CD4-positive, alpha-beta T cell treated with Interleukin-6 at 100 ng/mL for 8 hours (primary cell): ENCODE results near the gene RHEX.
"Not testable (repeated sequence)": the region's sequence is repeated elsewhere in the genome, so short reads cannot be mapped to it uniquely, and the experiment has no call there.

Source experiments
- DNase-seq: peaks from one replicate; pipeline ENCODE4 v3.0.0-alpha.2; 2020; ENCODE audit warnings: mixed read lengths, low spot score

Gene RHEX

DNA sequence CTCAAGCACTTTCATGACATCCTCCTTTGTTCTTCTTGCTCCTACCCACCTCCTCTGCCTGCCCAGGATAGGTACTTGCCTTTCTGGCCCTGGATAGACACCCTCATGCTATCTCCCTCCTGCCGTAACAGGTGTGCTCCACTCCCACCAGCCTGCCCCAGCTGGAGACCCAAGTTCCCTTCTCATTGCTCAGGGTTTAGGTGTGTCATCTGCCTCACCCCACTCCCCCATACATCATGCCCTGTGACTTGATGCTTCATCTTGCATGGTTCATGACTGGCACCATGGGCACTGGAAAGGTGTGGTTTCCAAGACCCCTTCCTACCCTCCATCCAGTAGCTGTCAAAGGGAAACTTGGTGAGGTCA lies 5.9 kb downstream of the RHEX start:
- no peak for DNase-seq

GRCh38 chr1:206059355-206059915 lies 6.5 kb downstream of the RHEX start:
- no peak for DNase-seq

DNA sequence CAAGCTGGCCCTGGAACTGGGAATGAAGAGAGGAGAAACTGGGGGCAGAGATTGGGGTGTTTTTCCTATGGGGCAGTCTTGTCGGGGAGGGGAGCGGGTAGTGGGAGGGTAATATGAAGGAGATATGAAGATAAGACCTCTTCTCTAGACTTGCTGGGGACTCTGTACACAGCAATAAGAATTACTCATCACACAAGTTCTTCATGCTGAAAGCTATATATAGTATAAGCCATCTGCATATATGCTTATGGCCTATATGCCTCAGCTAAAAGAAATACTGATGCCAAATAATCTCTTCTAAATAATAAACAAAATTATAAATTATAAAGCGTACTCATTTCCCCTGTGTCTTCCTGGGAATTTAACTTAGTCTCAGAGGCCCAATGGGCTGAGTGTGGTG lies 7.9 kb downstream of the RHEX start:
- no peak for DNase-seq

DNA sequence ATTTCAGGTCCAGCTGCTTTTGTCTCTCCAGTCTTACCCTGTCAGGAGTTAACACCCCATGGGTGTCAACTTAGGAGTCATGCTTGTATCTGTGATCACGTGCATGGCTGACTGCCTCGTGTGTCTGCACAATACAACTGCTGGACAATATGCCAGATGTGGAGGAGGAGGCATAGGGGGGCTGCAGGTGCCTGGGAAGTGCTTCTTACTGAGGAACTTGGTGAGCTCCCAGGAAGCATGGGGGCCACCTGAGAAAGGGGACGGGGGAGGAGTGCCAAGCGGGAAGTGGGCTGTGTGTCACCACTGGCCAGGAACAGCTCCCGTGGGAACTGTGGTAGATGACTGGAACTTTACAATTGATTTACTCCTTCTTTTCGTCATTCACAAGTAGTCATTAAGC lies 9.5 kb downstream of the RHEX start:
- no peak for DNase-seq

DNA sequence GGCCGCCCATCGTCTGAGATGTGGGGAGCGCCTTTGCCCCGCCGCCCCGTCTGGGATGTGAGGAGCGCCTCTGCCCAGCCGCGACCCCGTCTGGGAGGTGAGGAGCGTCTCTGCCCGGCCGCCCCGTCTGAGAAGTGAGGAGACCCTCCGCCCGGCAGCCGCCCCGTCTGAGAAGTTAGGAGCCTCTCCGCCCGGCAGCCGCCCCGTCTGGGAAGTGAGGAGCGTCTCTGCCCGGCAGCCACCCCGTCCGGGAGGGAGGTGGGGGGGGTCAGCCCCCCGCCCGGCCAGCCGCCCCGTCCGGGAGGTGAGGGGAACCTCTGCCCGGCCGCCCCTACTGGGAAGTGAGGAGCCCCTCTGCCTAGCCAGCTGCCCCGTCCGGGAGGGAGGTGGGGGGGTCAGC lies 11.0 kb downstream of the RHEX start:
- DNase-seq, result not testable (repeated sequence)

DNA sequence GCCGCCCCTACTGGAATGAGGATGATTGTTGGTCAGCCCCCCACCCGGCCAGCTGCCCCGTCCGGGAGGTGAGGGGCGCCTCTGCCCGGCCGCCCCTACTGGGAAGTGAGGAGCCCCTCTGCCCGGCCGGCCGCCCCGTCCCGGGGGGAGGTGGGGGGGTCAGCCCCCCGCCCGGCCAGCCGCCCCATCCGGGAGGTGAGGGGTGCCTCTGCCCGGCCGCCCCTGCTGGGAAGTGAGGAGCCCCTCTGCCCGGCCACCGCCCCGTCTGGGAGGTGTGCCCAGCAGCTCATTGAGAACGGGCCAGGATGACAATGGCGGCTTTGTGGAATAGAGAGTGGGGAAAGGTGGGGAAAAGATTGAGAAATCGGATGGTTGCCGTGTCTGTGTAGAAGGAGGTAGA lies 11.5 kb downstream of the RHEX start:
- DNase-seq, result not testable (repeated sequence)

- DNase-seq, result no peak
Observed at GRCh38 chr1:206065547-206066145, 12.7 kb downstream of the RHEX start.

DNA sequence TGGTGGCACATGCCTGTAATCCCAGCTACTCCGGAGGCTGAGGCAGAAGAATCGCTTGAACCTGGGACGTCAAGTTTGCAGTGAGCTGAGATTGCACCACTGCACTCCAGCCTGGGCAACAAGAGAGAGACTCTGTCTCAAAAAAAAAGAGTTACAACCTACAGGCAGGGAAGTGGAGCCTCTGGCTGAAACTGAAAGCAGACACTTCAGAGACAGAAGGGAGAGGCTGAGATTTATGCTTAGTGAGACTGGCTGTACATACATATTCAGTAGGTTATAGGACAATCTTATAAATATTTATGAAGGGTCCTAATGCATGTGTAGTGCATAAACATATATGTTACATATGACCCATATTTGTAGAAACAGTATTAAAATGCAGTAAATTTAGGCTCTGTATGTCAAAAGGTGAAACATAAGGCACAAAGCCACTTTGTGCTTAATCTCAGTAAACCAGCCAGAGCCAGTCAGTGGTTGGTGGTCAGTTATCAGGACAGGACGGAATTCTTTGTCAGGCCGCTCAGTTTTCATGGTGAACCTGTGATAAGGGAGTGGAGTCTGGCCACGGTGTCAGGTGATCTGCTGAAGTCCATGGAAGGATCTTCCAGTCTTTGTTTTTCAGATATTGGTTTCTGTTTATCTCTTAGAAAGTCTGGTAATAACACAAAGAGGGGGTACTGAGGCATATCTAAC lies 13.7 kb downstream of the RHEX start:
- no peak for DNase-seq

GRCh38 chr1:206067486-206068227 lies 14.7 kb downstream of the RHEX start:
- DNase-seq, result no peak

DNA sequence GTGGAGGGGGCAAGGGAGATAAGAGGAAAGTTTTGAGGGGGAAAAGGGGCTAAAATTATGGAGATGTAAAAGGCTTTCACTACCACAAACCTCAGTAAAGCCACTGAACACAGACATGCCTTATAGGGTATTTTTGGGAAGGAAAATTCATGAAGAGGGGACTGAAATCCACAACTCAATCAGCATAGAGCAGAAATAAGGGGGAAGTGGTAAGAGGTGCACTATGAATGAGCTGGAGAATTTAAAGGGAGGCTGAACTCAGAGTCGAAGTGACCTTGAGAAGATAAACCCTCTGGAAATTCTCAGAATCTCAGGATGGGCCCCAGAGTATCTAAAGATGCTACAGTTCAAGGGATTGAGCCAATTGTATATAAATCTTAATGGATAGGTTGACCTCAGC lies 15.3 kb downstream of the RHEX start:
- no peak for DNase-seq

GRCh38 chr1:206070627-206071304 lies 17.8 kb downstream of the RHEX start:
- no peak for DNase-seq

DNA sequence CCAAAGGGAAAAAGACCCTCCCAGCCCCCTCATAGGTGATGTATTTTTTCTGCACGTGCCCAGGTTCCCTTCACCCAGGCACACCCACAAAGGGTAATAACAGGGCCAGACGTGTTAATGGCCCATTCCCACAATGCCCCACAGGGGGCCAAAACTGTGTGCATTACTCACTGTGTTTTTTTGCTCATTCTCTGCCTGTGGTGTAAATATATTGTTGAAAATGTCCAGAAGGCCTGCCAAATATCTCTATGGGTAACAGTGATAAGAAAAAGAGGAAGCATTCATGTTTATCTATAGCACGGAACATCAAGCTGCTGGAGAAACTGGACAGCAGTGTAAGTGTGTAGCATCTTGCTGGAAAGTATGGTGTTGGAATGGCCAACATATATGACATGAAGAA lies 21.9 kb downstream of the RHEX start:
- DNase-seq, result no peak

- no peak for DNase-seq
Observed at GRCh38 chr1:206075786-206076755, 23.1 kb downstream of the RHEX start.

GRCh38 chr1:206079135-206079534 lies 26.2 kb downstream of the RHEX start:
- DNase-seq, result no peak

DNA sequence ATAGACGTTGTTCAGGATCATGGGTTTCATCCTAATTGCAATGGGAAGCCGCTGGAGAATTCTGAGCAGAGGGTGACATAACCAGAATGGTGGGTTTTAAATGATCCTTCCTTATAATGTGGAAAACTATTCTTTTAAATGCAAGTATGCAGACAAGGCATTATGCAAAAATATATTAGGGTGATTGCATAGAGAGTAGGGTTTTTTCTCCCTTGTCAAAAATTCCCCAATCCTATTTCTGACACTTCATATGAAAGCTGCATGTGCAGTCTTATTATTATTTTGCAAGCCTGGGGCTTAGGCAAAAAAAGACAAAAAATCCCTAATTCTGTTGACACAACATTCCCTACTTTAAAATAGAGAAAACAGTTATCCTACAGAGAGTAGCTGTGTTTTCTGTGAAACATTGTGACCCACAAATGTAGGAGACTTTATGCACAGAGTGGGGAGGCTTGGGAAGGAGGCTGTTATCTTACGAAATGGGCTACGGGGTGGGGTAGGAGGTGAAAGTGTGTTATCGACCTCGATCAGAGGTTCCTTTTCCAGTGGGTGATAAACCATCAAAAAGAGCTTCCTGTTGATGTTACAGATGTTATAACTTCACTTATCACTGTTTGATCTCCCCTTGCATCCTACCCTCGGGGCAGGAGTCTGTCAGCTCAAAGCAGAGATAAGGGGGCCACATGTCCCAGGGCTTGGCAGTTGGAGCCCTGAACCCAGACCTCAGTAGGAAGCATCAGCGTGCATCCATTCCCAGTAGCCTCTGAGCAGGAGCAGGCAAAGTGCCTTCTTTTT lies 27.2 kb downstream of the RHEX start:
- DNase-seq, result no peak

GRCh38 chr1:206081856-206082255 lies 28.9 kb downstream of the RHEX start:
- DNase-seq, result no peak

GRCh38 chr1:206082831-206083695 lies 30.1 kb downstream of the RHEX start:
- no peak for DNase-seq

GRCh38 chr1:206083750-206084149 lies 30.8 kb downstream of the RHEX start:
- no peak for DNase-seq

DNA sequence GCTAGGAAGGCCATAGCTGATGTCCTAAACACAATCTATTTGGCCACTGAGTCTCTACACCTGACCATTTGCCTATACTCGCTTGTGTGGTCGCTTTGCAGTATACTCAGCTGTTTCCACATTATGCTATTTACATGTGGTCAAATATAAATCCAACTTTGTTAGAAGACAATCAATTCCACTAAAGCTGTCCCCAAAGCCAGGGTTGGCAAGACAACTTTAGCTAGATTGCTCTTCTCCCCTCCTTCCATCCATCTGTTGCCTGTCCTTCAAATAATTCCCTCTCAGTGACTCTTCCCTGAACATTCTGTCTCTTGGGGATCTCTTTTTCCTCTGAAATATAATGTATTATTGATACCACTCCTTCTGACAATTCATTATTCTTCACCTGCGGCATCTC lies 34.1 kb downstream of the RHEX start:
- DNase-seq, result no peak

DNA sequence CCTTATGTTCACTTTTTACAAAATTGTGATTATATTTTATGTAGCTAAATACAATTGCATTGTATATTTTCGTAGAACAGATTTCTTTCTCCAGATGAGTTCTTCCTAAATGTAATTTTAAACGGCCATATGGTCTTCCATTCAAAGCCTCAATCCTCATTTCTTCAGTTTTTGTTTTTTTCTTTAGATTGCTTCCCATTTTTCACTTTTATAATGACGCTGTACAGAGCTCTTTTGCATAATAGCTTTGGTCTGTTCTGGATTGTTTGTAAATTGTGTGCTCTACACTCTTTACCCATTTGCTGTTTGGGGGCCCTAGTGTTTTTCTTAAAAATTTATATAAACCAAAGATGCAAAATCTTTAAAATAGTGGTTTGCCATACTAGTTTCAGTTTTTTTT lies 36.4 kb downstream of the RHEX start:
- no peak for DNase-seq
